ENCODE results near the gene CEP112. TPM values are rescaled to one million over a fixed set of nuclear protein-coding genes. Genes with fewer than 3 reads are reported as not detected.

CEP112 gene
- total and polyA plus RNA-seq, 2 of the 8 experiments (the other 6 are each of a cell fraction or from before 2014, with no cell fraction given) = 0.62 to 3.1 TPM

DNA sequence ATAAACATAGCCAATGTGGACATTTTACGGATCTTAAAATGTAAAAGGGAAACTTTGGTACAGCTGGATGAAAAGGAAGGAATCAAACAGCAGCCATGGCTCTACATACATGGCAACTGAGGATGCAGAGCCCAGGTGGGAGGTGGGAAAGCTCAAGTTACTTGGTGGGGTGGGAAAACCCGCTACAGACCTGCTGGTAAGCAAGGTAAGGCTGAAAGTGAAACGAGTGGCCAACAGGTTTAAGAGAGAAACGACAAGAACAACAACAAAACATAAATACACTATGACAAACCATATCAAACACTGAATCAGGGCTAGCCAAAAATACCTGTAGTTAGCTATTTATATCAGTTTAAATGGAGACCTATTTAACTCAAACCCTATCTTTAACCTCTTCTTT is 185.3 kb downstream of the CEP112 start:
- H3K4me1 ChIP-seq (replicated peaks in 1 of 4; ENCODE audit: control insufficient read depth in 3 of 4, insufficient read depth in 4 of 4, low read length in 3 of 4) = no peaks in the 10 kb centered on the region
- H4K20me1 ChIP-seq (replicated peaks in 1 of 2; ENCODE audit: control insufficient read depth in 1 of 2, insufficient read depth in 2 of 2, low read length in 2 of 2) = no peaks in the 10 kb centered on the region
- H3K4me3 ChIP-seq (ENCODE audit: extremely low read depth in 1 of 4, insufficient read depth in 2 of 4, low read depth in 3 of 4, low read length in 4 of 4) = no peak overlapping the region
- H3K36me3 ChIP-seq (ENCODE audit: control insufficient read depth in 2 of 4, insufficient read depth in 4 of 4, low read length in 3 of 4) = no peaks in the 10 kb centered on the region
- H3K14ac ChIP-seq (ENCODE audit: insufficient read length) = no peak overlapping the region
- no peak overlapping the region for H3K23ac ChIP-seq (ENCODE audit: insufficient read length)
- H4K8ac ChIP-seq (ENCODE audit: extremely low read depth, insufficient read depth, low read length) = no peak overlapping the region
- no peak overlapping the region for H4K91ac ChIP-seq (replicated peaks; ENCODE audit: insufficient read length, low read length)
- no peak overlapping the region for H3K27ac ChIP-seq (ENCODE audit: low read depth, low read length)
- H2BK120ac ChIP-seq (replicated peaks; ENCODE audit: low read depth, low read length) = no peak overlapping the region
- H3K23me2 ChIP-seq (ENCODE audit: low read depth, low read length) = no peaks in the 10 kb centered on the region
- no peak overlapping the region for H3K56ac ChIP-seq (replicated peaks; ENCODE audit: insufficient read length, low read depth, low read length)
- DNase-seq (ENCODE audit: low read depth in 1 of 2, low spot score in 2 of 2) (no peak), FAIRE-seq (no peak)
- H3K9ac ChIP-seq (replicated peaks in 1 of 4; ENCODE audit: extremely low read depth in 1 of 4, low read depth in 3 of 4, low read length in 3 of 4) = no peak overlapping the region
- no peak overlapping the region for H2BK20ac ChIP-seq (ENCODE audit: low read length)
- no peak for TF ChIP-seq CTBP2 (IDR thresholded peaks at IDR 0.05; ENCODE audit: borderline replicate concordance, insufficient read depth, insufficient read length, low read length)
- no peak for TF ChIP-seq FOSL1 (IDR thresholded peaks at IDR 0.05; ENCODE audit: insufficient read depth, low read depth, low read length)
- TF ChIP-seq TAF1 (IDR thresholded peaks at IDR 0.05; ENCODE audit: low read depth, low read length) = no peak
- CTCF ChIA-PET (ENCODE audit: partially characterized antibody) = interaction anchor here (0.7 to 1.3 kb wide), 2 partner anchors 9 to 764 kb away, joined by 3 read pairs; no protein-coding TSS in a partner anchor
- POLR2A ChIA-PET (ENCODE audit: partially characterized antibody) = no interaction called here
- WGBS, 2 experiments (ENCODE audit: extremely low coverage in 1 of 2, insufficient coverage in 1 of 2, insufficient read length in 1 of 2, insufficient replicate concordance in 2 of 2, low coverage in 1 of 2, low lambda C conversion rate in 2 of 2, missing lambda C conversion rate in 1 of 2) = 93% methylated on average over 4 of the region's 4 CpGs; no CpG with 5 or more reads in 1 of the 2 experiments
- H2AK5ac ChIP-seq (ENCODE audit: low read depth, low read length) = no peak overlapping the region
- no peak overlapping the region for H3K18ac ChIP-seq (ENCODE audit: extremely low read depth, low read length)
- no peak overlapping the region for H3K4me2 ChIP-seq (ENCODE audit: insufficient read depth in 1 of 2, low read depth in 2 of 2, low read length in 2 of 2)
- H2BK5ac ChIP-seq (ENCODE audit: low read depth, low read length) = no peak overlapping the region
- no peak overlapping the region for H2BK12ac ChIP-seq (ENCODE audit: low read depth, low read length)
- H3K27me3 ChIP-seq (replicated peaks in 1 of 4; ENCODE audit: control insufficient read depth in 3 of 4, extremely low read depth in 1 of 4, insufficient read depth in 3 of 4, low read length in 3 of 4) = no peaks in the 10 kb centered on the region
- no peak overlapping the region for H3K4ac ChIP-seq (replicated peaks; ENCODE audit: insufficient read length, low read depth, low read length)
- H3K79me1 ChIP-seq (ENCODE audit: low read depth, low read length) = no peaks in the 10 kb centered on the region
- H4K5ac ChIP-seq (ENCODE audit: insufficient read length, low read depth, low read length) = no peak overlapping the region
- no peaks in the 10 kb centered on the region for H3K79me2 ChIP-seq (ENCODE audit: control insufficient read depth in 1 of 2, insufficient read depth in 2 of 2, low read length in 2 of 2)
- H2BK15ac ChIP-seq (ENCODE audit: low read length) = no peak overlapping the region
- H2AFZ ChIP-seq (ENCODE audit: low read length) = no peak overlapping the region
- H3K9me3 ChIP-seq (ENCODE audit: insufficient read depth in 2 of 2, low read depth in 1 of 2, low read length in 1 of 2) = no peaks in the 10 kb centered on the region

Data from H1 (cell line).